ENCODE results near the gene KDM3B. TPM values are rescaled to one million over a fixed set of nuclear protein-coding genes. Genes with fewer than 3 reads are reported as not detected.

KDM3B gene
- total and polyA plus RNA-seq, 9 of the 15 experiments (the other 6 are each of a cell fraction or from before 2014, with no cell fraction given) = 13.8 to 62.8 (median 41.9) TPM

DNA sequence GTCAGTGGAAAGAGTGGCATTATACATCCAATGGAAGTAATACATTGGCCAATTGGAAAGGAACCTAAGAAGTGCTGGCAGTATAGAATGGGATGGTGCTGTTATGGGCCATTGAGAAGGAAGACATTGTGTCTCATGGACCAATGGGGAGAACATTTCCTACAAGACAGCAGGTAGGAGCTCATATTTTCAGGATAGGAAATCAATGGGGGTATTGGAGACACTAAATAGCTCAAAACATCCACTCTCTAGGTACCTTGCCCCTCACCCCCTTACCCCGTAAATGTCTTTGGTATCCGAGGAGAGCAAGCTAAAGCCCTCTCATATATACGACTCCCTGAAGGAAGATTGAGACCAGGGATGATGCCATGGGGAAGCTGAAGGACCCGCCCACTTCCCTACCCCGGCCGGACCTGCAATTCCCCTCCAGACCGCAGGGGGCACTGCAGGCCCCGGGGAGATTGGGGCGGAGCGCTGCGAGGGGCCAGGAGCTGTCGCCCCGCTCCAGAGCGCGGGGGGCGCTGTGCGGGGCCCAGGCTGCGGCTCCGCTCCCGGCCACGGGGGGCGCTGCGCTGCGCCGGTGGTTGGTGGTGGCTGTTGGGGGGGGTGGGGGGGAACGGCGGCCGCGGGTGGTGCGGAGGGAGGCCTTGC lies at the start of gene KDM3B (continued):
- TF ChIP-seq HEY1 (CRISPR knock-in tag; IDR thresholded peaks at IDR 0.05; ENCODE audit: borderline replicate concordance) (no peak), MAZ (CRISPR knock-in tag; conservative IDR thresholded peaks at IDR 0.05 in 1 of 2, IDR thresholded peaks at IDR 0.05 in 1 of 2) (peak; percentile 73 to 97), GTF2F1 (IDR thresholded peaks at IDR 0.05; ENCODE audit: low read depth, low read length) (0 out of 2 replicates have a peak, but pooled peaks have one; percentile 17), HDAC6 (IDR thresholded peaks at IDR 0.05; ENCODE audit: low read depth, low read length) (no peak), ZNF212 (CRISPR knock-in tag; IDR thresholded peaks at IDR 0.05) (no peak), MEIS2 (IDR thresholded peaks at IDR 0.05; ENCODE audit: partially characterized antibody) (no peak), HNRNPL (IDR thresholded peaks at IDR 0.05; ENCODE audit: low read depth, low read length) (0 out of 2 replicates have a peak, but pooled peaks have one; percentile 2), ZC3H11A (IDR thresholded peaks at IDR 0.05; ENCODE audit: low read depth, low read length) (0 out of 2 replicates have a peak, but pooled peaks have one; percentile 62), SNIP1 (IDR thresholded peaks at IDR 0.05; ENCODE audit: low read depth) (peak; percentile 73), ZFP36 (IDR thresholded peaks at IDR 0.05; ENCODE audit: low read depth, low read length, partially characterized antibody) (no peak), ZNF143 (CRISPR knock-in tag; IDR thresholded peaks at IDR 0.05) (no peak), HNRNPLL (IDR thresholded peaks at IDR 0.05; ENCODE audit: low read depth, low read length, poor library complexity, severe bottlenecking) (no peak), GABPB1 (CRISPR knock-in tag; IDR thresholded peaks at IDR 0.05) (peak; percentile 68; the same call in 1 of the 2 replicates)
- TF ChIP-seq, protein P1, sequence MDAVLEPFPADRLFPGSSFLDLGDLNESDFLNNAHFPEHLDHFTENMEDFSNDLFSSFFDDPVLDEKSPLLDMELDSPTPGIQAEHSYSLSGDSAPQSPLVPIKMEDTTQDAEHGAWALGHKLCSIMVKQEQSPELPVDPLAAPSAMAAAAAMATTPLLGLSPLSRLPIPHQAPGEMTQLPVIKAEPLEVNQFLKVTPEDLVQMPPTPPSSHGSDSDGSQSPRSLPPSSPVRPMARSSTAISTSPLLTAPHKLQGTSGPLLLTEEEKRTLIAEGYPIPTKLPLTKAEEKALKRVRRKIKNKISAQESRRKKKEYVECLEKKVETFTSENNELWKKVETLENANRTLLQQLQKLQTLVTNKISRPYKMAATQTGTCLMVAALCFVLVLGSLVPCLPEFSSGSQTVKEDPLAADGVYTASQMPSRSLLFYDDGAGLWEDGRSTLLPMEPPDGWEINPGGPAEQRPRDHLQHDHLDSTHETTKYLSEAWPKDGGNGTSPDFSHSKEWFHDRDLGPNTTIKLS (IDR thresholded peaks at IDR 0.05; ENCODE audit: borderline replicate concordance, low read depth) = peak; percentile 43; the same call in 1 of the 2 replicates
- TF ChIP-seq, protein P2, sequence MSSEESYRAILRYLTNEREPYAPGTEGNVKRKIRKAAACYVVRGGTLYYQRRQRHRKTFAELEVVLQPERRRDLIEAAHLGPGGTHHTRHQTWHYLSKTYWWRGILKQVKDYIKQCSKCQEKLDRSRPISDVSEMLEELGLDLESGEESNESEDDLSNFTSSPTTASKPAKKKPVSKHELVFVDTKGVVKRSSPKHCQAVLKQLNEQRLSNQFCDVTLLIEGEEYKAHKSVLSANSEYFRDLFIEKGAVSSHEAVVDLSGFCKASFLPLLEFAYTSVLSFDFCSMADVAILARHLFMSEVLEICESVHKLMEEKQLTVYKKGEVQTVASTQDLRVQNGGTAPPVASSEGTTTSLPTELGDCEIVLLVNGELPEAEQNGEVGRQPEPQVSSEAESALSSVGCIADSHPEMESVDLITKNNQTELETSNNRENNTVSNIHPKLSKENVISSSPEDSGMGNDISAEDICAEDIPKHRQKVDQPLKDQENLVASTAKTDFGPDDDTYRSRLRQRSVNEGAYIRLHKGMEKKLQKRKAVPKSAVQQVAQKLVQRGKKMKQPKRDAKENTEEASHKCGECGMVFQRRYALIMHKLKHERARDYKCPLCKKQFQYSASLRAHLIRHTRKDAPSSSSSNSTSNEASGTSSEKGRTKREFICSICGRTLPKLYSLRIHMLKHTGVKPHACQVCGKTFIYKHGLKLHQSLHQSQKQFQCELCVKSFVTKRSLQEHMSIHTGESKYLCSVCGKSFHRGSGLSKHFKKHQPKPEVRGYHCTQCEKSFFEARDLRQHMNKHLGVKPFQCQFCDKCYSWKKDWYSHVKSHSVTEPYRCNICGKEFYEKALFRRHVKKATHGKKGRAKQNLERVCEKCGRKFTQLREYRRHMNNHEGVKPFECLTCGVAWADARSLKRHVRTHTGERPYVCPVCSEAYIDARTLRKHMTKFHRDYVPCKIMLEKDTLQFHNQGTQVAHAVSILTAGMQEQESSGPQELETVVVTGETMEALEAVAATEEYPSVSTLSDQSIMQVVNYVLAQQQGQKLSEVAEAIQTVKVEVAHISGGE (CRISPR knock-in tag; IDR thresholded peaks at IDR 0.05) = no peak
- TF ChIP-seq, protein P3, sequence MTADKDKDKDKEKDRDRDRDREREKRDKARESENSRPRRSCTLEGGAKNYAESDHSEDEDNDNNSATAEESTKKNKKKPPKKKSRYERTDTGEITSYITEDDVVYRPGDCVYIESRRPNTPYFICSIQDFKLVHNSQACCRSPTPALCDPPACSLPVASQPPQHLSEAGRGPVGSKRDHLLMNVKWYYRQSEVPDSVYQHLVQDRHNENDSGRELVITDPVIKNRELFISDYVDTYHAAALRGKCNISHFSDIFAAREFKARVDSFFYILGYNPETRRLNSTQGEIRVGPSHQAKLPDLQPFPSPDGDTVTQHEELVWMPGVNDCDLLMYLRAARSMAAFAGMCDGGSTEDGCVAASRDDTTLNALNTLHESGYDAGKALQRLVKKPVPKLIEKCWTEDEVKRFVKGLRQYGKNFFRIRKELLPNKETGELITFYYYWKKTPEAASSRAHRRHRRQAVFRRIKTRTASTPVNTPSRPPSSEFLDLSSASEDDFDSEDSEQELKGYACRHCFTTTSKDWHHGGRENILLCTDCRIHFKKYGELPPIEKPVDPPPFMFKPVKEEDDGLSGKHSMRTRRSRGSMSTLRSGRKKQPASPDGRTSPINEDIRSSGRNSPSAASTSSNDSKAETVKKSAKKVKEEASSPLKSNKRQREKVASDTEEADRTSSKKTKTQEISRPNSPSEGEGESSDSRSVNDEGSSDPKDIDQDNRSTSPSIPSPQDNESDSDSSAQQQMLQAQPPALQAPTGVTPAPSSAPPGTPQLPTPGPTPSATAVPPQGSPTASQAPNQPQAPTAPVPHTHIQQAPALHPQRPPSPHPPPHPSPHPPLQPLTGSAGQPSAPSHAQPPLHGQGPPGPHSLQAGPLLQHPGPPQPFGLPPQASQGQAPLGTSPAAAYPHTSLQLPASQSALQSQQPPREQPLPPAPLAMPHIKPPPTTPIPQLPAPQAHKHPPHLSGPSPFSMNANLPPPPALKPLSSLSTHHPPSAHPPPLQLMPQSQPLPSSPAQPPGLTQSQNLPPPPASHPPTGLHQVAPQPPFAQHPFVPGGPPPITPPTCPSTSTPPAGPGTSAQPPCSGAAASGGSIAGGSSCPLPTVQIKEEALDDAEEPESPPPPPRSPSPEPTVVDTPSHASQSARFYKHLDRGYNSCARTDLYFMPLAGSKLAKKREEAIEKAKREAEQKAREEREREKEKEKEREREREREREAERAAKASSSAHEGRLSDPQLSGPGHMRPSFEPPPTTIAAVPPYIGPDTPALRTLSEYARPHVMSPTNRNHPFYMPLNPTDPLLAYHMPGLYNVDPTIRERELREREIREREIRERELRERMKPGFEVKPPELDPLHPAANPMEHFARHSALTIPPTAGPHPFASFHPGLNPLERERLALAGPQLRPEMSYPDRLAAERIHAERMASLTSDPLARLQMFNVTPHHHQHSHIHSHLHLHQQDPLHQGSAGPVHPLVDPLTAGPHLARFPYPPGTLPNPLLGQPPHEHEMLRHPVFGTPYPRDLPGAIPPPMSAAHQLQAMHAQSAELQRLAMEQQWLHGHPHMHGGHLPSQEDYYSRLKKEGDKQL (CRISPR knock-in tag; IDR thresholded peaks at IDR 0.05; ENCODE audit: borderline replicate concordance) = no peak
